ENCODE results near the gene LRRC1. TPM values are rescaled to one million over a fixed set of nuclear protein-coding genes. Genes with fewer than 3 reads are reported as not detected.
A peak's percentile ranks its signal among the peaks of the same experiment; 100 is the strongest.

Gene LRRC1
- total and polyA plus RNA-seq, 2 donors (not counting 1 experiment from before 2014, with no cell fraction given) = 3.4 to 8.9 TPM

DNA sequence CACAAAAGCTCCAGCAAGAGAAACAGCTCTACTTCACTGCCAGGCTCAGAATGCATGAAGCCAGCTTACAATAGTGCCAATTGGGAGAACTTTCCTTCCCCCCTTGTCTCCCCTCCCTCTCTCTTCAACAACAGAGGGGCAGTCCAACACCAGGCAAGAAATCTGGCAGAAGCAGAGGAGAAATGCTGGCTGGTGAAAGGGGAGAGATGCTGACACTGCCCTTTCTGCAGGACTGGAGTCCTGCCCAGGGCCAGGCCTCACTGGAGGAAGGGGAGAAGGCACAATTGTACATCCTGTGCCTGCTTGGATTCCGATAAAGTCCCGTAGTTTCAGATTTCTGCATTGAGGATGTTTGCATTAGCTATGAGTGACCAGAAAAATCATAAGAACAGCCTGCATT is 148.6 kb downstream of the LRRC1 start:
- ChIA-PET POLR2A (no interaction called here), CTCF (no interaction called here)
- Histone ChIP-seq H3K27me3 (replicated peaks in 1 of 4; ENCODE audit: control extremely low read depth in 1 of 4, control insufficient read depth in 3 of 4, insufficient read depth in 4 of 4, low read length in 3 of 4) (no peaks in the 10 kb centered on the region), H3K27ac (ENCODE audit: low read length in 2 of 2) (no peak overlapping the region), H2AFZ (ENCODE audit: insufficient read depth, low read depth, low read length, poor library complexity, severe bottlenecking) (no peak overlapping the region), H3K79me2 (ENCODE audit: control insufficient read depth, insufficient read depth, low read length) (no peaks in the 10 kb centered on the region), H3K4me3 (ENCODE audit: control extremely low read depth in 1 of 5, extremely low read depth in 1 of 5, insufficient read depth in 1 of 5, low read depth in 2 of 5, low read length in 4 of 5) (no peak overlapping the region), H3K9me3 (ENCODE audit: control extremely low read depth in 1 of 3, control insufficient read depth in 2 of 3, insufficient read depth in 1 of 3, low read length in 2 of 3) (no peaks in the 10 kb centered on the region), H4K20me1 (ENCODE audit: control insufficient read depth, insufficient read depth, low read length, poor library complexity, severe bottlenecking) (no peaks in the 10 kb centered on the region), H3K36me3 (replicated peaks in 1 of 2; ENCODE audit: control extremely low read depth in 1 of 2, control insufficient read depth in 1 of 2, extremely low read depth in 1 of 2, insufficient read depth in 2 of 2, low read length in 1 of 2) (no peaks in the 10 kb centered on the region), H3K9ac (ENCODE audit: low read length) (no peak overlapping the region), H3K4me1 (ENCODE audit: control insufficient read depth in 2 of 2, insufficient read depth in 2 of 2, low read length in 2 of 2) (no peaks in the 10 kb centered on the region), H3K4me2 (replicated peaks; ENCODE audit: low read depth, low read length, poor library complexity, severe bottlenecking) (no peak overlapping the region)
- ATAC-seq (ENCODE audit: low read depth) = no peak
- peak; percentile 5 for DNase-seq
- intact Hi-C loops (cut with micrococcal nuclease) = no loop called here
- H3K4me3 Mint-ChIP-seq = no peak overlapping the region
- H3K27me3 Mint-ChIP-seq = peaks cover 4% of the 10 kb centered on the region
- no CpG with 5 or more reads among the region's 2 CpGs for WGBS (ENCODE audit: insufficient coverage)
- TF ChIP-seq CTCF (IDR thresholded peaks at IDR 0.05) (no peak), EZH2 (IDR thresholded peaks at IDR 0.05; ENCODE audit: borderline replicate concordance, insufficient read depth, low read depth, low read length, poor library complexity, severe bottlenecking) (no peak)
- no peak overlapping the region for H3K27ac Mint-ChIP-seq
- H3K9me3 Mint-ChIP-seq (ENCODE audit: insufficient read depth) = no peaks in the 10 kb centered on the region
- no peaks in the 10 kb centered on the region for H3K4me1 Mint-ChIP-seq

DNA sequence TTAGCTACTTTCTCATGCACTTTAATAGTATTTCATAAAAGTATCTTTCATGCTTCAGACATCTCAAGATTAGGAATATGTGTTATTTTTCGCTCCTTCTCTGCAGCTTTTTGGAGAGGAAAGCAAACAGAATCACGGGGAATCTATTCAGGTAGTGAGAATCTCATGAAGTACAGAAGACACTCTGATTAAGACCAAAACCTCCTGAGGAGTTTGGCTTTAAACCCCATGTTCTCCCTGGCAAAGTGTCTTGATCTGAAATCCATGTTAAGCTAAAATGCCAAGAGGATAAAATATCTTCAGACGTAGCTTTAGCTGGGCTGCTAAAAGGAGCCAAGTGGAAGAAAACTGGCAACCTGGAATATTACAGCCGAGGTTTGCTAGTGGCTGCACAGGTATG is 149.3 kb downstream of the LRRC1 start:
- CTCF ChIA-PET = no interaction called here
- no peaks in the 10 kb centered on the region for H3K4me1 ChIP-seq (ENCODE audit: control insufficient read depth in 2 of 2, insufficient read depth in 2 of 2, low read length in 2 of 2)
- no peaks in the 10 kb centered on the region for H4K20me1 ChIP-seq (ENCODE audit: control insufficient read depth, insufficient read depth, low read length, poor library complexity, severe bottlenecking)
- TF ChIP-seq CTCF (IDR thresholded peaks at IDR 0.05) = no peak
- no peak for TF ChIP-seq EZH2 (IDR thresholded peaks at IDR 0.05; ENCODE audit: borderline replicate concordance, insufficient read depth, low read depth, low read length, poor library complexity, severe bottlenecking)
- no peak overlapping the region for H3K4me2 ChIP-seq (replicated peaks; ENCODE audit: low read depth, low read length, poor library complexity, severe bottlenecking)
- no peaks in the 10 kb centered on the region for H3K27me3 ChIP-seq (replicated peaks in 1 of 4; ENCODE audit: control extremely low read depth in 1 of 4, control insufficient read depth in 3 of 4, insufficient read depth in 4 of 4, low read length in 3 of 4)
- intact Hi-C loops (cut with micrococcal nuclease) = no loop called here
- no peak for ATAC-seq (ENCODE audit: low read depth)
- no peaks in the 10 kb centered on the region for H3K36me3 ChIP-seq (replicated peaks in 1 of 2; ENCODE audit: control extremely low read depth in 1 of 2, control insufficient read depth in 1 of 2, extremely low read depth in 1 of 2, insufficient read depth in 2 of 2, low read length in 1 of 2)
- no peak overlapping the region for H3K27ac ChIP-seq (ENCODE audit: low read length in 2 of 2)
- Mint-ChIP-seq H3K9me3 (ENCODE audit: insufficient read depth) (no peaks in the 10 kb centered on the region), H3K27me3 (peaks cover 4% of the 10 kb centered on the region), H3K4me1 (no peaks in the 10 kb centered on the region), H3K4me3 (no peak overlapping the region), H3K27ac (no peak overlapping the region)
- no peaks in the 10 kb centered on the region for H3K79me2 ChIP-seq (ENCODE audit: control insufficient read depth, insufficient read depth, low read length)
- H2AFZ ChIP-seq (ENCODE audit: insufficient read depth, low read depth, low read length, poor library complexity, severe bottlenecking) = no peak overlapping the region
- WGBS (ENCODE audit: insufficient coverage) = no CpG with 5 or more reads among the region's 4 CpGs
- no peak overlapping the region for H3K4me3 ChIP-seq (ENCODE audit: control extremely low read depth in 1 of 5, extremely low read depth in 1 of 5, insufficient read depth in 1 of 5, low read depth in 2 of 5, low read length in 4 of 5)
- no peaks in the 10 kb centered on the region for H3K9me3 ChIP-seq (ENCODE audit: control extremely low read depth in 1 of 3, control insufficient read depth in 2 of 3, insufficient read depth in 1 of 3, low read length in 2 of 3)
- no peak for DNase-seq
- no peak overlapping the region for H3K9ac ChIP-seq (ENCODE audit: low read length)
- POLR2A ChIA-PET = no interaction called here
